Nephron progenitor cell (in vitro differentiated cells): ENCODE data around the gene NINJ2.

Experiments used
- DNase-seq: peaks from one replicate; pipeline ENCODE4 v3.0.0; 2021
- H3K27ac Mint-ChIP-seq: 2 replicates; pipeline ENCODE4 v1.8.0; 2021; ENCODE audit warnings: mild to moderate bottlenecking, moderate library complexity, mixed read lengths
- H3K27me3 Mint-ChIP-seq: 2 replicates; pipeline ENCODE4 v1.8.0; 2021; ENCODE audit warnings: mild to moderate bottlenecking, low read depth, mixed read lengths; ENCODE audit not compliant: poor library complexity
- H3K36me3 Mint-ChIP-seq: 2 replicates; pipeline ENCODE4 v1.8.0; 2021; ENCODE audit warnings: low read depth, mixed read lengths
- H3K4me1 Mint-ChIP-seq: 2 replicates; pipeline ENCODE4 v1.8.0; 2021; ENCODE audit warnings: mixed read lengths
- H3K4me3 Mint-ChIP-seq: 2 replicates; pipeline ENCODE4 v1.8.0; 2021; ENCODE audit warnings: mild to moderate bottlenecking, moderate library complexity, mixed read lengths
- H3K9me3 Mint-ChIP-seq: 2 replicates; pipeline ENCODE4 v1.8.0; 2021; ENCODE audit warnings: mild to moderate bottlenecking, moderate library complexity, mixed read lengths
- TF ChIP-seq, protein P1 (sequence below): fragments of 200-600 bp; sonication (generic); IDR thresholded peaks from 2 replicates; pipeline ENCODE4 v1.5.0; 2021; ENCODE audit warnings: antibody characterized with exemption

The NINJ2 gene

DNA sequence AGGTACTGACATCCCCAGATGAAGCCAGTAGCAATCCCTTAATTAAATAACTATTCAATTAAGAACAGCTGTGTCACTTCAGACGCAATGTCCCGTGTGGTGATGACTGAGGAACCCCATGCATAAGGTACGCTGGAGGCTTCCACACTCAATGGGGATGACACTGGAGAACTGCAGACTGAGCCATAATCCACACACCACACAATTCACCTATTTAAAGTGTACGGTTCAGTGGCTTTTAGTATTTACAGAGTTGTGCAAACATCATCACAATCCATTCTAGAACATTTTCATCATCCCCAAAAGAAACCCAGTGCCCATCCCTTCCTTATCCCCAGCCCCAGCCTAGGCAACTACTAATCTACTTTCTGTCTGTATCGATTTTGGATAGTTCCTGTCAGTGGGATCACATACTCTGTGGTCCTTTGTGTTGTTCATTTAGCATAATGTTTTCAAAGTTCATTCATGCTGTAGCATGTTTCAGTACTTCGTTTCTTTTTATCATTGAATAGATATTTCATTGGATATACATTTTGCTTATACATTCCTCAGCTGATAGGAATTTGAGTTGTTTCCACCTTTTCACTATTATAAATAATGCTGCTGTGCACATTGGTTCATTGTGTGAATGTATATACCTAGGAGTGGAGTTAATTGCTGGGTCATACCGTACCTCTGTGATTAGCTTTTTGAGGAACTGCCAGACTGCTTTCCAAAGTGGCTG, 61.1 kb downstream of the NINJ2 start:
- peaks cover 7% of the 10 kb centered on the region for H3K4me1 Mint-ChIP-seq
- DNase-seq = no peak
- TF ChIP-seq, protein P1, sequence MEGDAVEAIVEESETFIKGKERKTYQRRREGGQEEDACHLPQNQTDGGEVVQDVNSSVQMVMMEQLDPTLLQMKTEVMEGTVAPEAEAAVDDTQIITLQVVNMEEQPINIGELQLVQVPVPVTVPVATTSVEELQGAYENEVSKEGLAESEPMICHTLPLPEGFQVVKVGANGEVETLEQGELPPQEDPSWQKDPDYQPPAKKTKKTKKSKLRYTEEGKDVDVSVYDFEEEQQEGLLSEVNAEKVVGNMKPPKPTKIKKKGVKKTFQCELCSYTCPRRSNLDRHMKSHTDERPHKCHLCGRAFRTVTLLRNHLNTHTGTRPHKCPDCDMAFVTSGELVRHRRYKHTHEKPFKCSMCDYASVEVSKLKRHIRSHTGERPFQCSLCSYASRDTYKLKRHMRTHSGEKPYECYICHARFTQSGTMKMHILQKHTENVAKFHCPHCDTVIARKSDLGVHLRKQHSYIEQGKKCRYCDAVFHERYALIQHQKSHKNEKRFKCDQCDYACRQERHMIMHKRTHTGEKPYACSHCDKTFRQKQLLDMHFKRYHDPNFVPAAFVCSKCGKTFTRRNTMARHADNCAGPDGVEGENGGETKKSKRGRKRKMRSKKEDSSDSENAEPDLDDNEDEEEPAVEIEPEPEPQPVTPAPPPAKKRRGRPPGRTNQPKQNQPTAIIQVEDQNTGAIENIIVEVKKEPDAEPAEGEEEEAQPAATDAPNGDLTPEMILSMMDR = no peak
- H3K4me3 Mint-ChIP-seq = no peak overlapping the region
- no peaks in the 10 kb centered on the region for H3K36me3 Mint-ChIP-seq
- peaks cover 9% of the 10 kb centered on the region for H3K27me3 Mint-ChIP-seq
- no peak overlapping the region for H3K27ac Mint-ChIP-seq
- no peaks in the 10 kb centered on the region for H3K9me3 Mint-ChIP-seq

DNA sequence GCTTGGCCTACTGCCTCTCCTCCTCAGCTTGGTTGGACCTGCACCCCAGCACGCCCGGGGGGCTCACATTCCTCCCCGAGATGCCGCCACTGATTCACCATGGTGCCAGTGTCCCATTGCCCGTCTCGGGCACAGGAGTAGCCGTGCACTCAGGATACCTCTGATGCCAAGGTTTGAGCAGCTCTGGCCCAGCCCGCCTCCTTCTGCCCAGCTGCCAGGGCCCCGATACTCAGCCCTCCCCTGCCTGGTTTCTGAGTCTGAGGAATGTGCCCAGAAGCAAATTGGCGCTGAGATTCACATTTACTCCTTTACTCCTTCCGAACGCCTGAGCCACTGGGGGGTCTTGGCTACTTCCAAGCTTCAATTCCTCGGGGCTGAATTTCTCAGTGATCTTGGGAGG, 63.5 kb downstream of the NINJ2 start:
- Mint-ChIP-seq H3K4me1 (peaks cover 7% of the 10 kb centered on the region), H3K9me3 (no peaks in the 10 kb centered on the region), H3K4me3 (no peak overlapping the region), H3K27ac (peak overlapping the region; percentile 84), H3K27me3 (peaks cover 16% of the 10 kb centered on the region), H3K36me3 (no peaks in the 10 kb centered on the region)
- TF ChIP-seq, protein P1 = no peak
- DNase-seq = no peak

DNA sequence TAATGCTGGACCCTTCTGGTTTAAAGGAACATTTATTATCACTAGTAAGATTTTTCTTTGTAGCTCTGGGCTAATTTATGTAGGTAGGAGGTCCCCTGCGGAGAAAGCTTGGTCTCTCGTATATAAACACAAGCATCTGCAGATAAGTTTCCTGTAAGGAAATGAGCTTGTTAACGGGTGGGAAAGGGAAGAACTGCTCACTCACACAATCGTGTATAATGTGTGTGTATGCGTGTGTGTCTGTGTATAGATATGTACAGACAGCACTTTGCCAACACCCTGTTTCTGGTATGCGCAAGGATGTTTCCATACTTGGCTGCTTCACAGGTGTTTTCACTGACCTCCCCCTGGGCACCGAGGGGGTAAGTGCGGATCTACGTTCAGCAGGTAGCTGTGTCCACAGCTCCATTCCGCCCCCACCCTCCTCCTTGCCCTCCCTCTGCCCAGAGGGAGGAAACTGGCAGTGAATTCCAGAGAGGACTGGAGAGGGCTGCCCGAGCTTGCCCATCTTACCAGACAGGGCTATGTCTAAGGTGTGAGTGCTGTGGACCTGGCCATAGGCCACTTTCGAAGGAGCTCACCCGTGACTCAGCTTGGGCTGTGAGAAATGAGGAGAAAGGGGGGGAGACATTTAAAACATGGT, 65.2 kb downstream of the NINJ2 start:
- H3K4me1 Mint-ChIP-seq = peaks cover 15% of the 10 kb centered on the region
- TF ChIP-seq, protein P1 = no peak
- no peaks in the 10 kb centered on the region for H3K36me3 Mint-ChIP-seq
- no peak for DNase-seq
- peaks cover 19% of the 10 kb centered on the region for H3K27me3 Mint-ChIP-seq
- H3K4me3 Mint-ChIP-seq = no peak overlapping the region
- H3K27ac Mint-ChIP-seq = no peak overlapping the region
- H3K9me3 Mint-ChIP-seq = no peaks in the 10 kb centered on the region

DNA sequence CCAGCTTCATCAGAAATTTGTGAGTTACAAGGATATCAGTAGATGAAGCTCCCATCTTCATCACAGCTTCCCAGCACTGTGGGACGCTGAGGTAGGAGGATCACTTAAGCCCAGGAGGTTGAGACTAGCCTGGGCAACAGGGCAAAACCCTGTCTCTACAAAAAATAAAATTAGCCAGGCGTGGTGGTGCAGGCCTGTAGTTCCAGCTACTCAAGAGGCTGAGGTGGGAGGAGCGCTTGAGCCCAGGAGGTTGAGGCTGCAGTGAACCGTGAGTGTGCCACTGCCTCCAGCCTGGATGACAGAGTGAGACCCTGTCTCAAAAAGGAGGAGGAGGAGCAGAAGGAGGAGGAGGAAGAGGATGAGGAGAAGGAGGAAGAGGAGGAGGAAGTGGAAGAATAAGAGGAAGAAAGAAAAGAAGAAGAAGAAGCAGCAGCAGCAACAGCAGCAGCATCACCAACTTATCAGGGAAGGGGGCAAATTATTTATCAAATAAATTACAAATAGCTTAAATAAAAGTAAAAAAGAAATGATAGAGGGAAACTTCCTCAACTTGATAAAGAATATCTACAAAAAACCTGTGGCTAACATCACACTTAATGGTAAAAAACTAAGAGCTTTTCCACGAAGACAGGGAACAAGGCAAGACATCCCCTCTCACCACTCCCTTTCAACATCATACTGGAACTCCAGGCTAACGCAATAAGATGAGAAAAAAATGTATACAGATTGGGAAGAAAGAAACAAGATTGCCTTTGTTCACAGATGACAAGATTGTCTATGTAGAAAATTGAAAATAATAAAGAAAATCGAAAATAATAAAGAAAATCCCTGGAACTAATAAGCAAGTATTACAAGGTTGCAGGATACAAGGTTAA, 69.6 kb downstream of the NINJ2 start:
- no peak for DNase-seq
- Mint-ChIP-seq H3K4me3 (no peak overlapping the region), H3K9me3 (peaks cover 3% of the 10 kb centered on the region), H3K27me3 (peaks cover 18% of the 10 kb centered on the region), H3K4me1 (peaks cover 29% of the 10 kb centered on the region), H3K36me3 (no peaks in the 10 kb centered on the region), H3K27ac (peak overlapping the region; percentile 67)
- TF ChIP-seq, protein P1 = no peak

DNA sequence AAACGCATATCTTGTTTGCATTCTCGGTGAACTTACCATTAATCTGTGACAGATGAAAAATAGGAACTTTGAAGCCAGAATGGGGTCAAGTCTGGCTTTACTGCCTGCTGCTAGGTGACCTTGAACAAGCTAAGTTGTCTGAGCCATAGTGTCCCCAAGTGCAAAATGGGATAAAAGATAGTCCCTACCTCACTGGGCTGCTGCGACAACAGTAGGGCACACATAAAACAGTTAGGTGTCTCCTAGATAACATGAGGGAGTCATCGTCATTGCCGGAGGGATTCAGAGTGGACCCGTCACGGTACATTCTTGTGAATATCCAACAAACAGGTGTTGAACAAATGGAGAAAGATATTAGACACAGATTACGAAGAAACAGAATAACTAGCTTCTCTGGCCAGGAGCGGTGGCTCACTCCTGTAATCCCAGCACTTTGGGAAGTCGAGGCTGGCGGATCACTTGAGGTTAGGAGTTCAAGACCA, 71.2 kb downstream of the NINJ2 start:
- DNase-seq = no peak
- H3K27me3 Mint-ChIP-seq = peaks cover 18% of the 10 kb centered on the region
- TF ChIP-seq, protein P1 = no peak
- no peak overlapping the region for H3K27ac Mint-ChIP-seq
- peaks cover 21% of the 10 kb centered on the region for H3K4me1 Mint-ChIP-seq
- H3K36me3 Mint-ChIP-seq = no peaks in the 10 kb centered on the region
- H3K9me3 Mint-ChIP-seq = peaks cover 11% of the 10 kb centered on the region
- H3K4me3 Mint-ChIP-seq = no peak overlapping the region
